Upper lobe of left lung (tissue), 4 donors: ENCODE results near the gene PDE4C.

ENCODE experiments used
- CTCF ChIP-seq, 6 experiments: fragments of 450-650 bp in 4 of 6; fragments of 200-600 bp in 2 of 6; sonication (generic) in 2 of 6; IDR thresholded peaks; one replicate each; pipeline ENCODE4 v1.5.1; 2016 to 2019; ENCODE audit warnings: antibody characterized with exemption in 6 of 6
- EP300 ChIP-seq, 4 donors: sonication (generic); formaldehyde crosslinking; IDR thresholded peaks; one replicate each; pipeline ENCODE4 v1.5.1; 2017; ENCODE audit warnings: antibody characterized with exemption in 4 of 4, control low read depth in 2 of 4
- POLR2A ChIP-seq, 4 donors: fragments of 450-650 bp; IDR thresholded peaks; one replicate each; pipeline ENCODE4 v1.5.1; 2016 to 2017; ENCODE audit warnings: antibody characterized with exemption in 4 of 4, mild to moderate bottlenecking in 2 of 4
- POLR2AphosphoS5 ChIP-seq, 2 donors: sonication (generic); formaldehyde crosslinking; IDR thresholded peaks; one replicate each; pipeline ENCODE4 v1.5.1; 2017; ENCODE audit warnings: antibody characterized with exemption in 2 of 2

- TF ChIP-seq POLR2AphosphoS5 (IDR thresholded peaks at IDR 0.05): no peak
- no peak for TF ChIP-seq POLR2A (IDR thresholded peaks at IDR 0.05)
- no peak for TF ChIP-seq CTCF (IDR thresholded peaks at IDR 0.05)
- no peak for TF ChIP-seq EP300 (IDR thresholded peaks at IDR 0.05)
These were observed 4.9 kb upstream of the PDE4C start for GRCh38 chr19:18230941-18231734.
